GM19438 (cell line): Measurements from ENCODE around the gene NQO2.
"Not testable (repeated sequence)": the region's sequence is repeated elsewhere in the genome, so short reads cannot be mapped to it uniquely, and the experiment has no call there.

Experiments
- ATAC-seq: cut with Tn5 transposase; IDR thresholded peaks from one replicate; pipeline ENCODE4 v1.9.1; 2021; ENCODE audit warnings: low read depth; ENCODE audit not compliant: unreplicated experiment

NQO2 gene

DNA sequence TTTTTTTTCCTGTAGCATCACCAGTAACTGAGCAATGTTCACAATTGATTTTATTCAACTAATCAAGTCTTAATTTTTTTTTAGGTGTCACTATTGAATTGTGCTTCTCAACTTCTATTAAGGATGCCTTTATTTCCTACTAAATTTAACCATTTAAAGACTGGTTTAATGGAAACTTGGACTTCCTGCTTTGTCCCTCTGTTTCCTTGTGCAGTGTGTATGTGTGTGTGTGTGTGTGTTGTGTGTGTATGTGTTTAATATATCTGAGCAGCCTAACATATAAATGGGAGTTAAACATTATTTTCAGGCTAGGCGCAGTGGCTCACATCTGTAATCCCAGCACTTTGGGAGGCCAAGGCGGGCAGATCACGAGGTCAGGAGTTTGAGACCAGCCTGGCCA is 30.1 kb upstream of the NQO2 start:
- no peak for ATAC-seq

DNA sequence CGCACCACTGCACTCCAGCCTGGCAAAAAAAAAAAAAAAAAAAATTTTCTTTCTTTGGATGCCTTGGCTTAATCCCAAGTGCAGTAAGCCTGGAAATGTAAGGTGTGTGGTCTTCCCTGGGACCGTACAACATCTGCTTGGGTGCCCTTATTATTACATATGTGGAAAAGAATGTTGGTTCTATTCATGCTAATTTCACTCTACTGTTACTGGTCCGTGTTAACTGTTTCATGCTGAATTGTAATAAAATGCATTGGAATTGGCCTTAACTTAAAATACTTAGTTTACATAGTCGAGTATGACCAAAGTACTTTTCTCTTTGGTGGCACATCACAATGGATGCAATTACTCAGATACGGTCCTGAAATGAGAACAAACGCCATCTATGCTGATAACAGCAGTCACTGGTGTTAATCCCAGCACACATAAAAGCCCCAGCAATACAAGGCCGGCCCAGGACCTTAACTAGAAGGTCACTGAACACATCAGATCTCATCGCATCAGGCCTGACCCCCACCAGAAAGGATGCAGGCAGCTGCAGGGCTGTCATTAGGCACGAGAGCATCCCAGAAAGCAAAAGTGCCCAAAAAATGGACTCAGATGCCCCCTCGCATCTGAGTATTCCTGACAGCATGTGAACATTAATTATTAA is 29.5 kb upstream of the NQO2 start:
- no peak for ATAC-seq

DNA sequence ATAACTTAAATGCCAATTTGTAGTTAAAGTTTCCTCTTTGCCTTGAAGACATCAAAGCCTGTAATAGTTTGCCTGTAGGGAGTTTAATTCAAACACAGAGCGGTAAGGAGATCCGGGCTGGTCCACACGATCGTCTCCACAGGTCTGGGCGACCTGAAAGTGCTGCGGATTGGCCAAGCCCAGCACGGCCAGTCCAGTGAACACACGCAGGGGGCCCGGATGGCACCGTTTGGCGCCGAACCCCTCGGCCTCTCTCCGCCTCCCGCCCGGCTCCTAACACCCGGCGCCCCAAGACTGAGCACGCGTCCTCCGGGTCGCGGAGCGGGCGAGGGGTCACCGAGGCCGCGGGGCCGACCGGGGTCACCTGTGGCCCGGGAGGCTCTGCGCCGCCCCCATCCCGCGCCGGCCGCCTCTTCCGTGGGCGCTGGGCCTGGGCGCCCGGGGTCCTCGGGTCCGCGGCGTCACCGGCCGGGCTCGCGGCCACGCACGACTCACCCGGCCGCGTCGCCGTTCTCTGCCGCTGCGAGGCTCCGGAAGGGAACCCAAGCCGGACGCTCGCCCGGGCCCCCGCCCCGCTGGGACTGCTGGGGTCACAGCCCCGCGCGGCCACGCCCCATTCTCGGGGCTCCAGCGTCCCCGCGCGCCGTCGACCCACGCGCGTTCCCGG is 28.8 kb upstream of the NQO2 start:
- no peak for ATAC-seq

DNA sequence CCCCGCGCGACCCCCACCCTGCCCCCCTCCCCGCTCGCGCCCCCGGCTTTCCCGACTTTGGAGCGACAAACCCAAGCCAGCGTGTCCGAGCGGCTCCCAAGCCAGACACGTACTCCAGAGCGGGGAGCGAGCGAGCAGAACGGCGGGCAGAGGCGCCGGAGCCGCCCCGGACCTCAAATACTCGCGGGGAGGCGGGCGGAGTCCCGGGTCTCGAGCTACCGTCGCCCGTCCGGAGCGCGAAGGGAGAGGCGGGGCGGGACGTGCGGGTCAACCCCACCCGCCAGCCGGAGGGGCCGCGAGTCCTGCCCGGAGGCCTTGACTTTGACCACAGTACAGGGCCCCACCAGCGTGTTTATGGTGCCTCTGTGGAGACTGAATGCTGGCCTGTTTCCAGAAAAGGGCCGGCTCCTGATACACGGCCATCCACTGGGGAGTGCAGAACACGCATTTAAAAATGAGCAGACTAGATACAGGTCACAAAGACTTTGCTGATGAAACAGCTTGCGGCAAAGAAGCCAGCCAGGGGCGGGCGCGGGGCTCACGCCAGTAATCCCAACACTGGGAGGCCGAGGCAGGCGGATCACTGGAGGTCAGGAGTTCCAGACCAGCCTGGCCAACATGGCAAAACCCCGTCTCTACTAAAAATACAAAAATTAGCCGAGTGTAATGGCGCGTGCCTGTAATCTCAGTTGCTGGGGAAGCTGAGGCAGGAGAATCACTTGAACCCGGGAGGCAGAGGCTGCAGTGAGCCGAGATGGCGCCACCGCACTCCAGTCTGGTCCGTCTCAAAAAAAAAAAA is 28.1 kb upstream of the NQO2 start, which contains the start of gene SERPINB6:
SERPINB6 (minus strand) TSS at position 148 of the 799 bp plus-strand sequence. CDS start 12,235 bp downstream, outside the sequence.
- no peak for ATAC-seq

DNA sequence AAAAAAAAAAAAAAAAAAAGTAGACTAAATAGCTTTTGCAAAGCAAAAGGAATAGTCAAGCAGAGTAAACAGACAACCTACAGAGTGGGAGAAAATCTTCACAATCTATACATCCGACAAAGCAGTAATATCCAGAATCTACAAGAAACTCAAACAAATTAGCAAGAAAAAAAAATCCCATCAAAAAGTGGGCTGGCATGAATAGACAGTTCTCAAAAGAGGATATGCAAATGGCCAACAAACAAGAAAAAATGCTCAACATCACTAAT is 27.5 kb upstream of the NQO2 start:
- not testable (repeated sequence) for ATAC-seq

DNA sequence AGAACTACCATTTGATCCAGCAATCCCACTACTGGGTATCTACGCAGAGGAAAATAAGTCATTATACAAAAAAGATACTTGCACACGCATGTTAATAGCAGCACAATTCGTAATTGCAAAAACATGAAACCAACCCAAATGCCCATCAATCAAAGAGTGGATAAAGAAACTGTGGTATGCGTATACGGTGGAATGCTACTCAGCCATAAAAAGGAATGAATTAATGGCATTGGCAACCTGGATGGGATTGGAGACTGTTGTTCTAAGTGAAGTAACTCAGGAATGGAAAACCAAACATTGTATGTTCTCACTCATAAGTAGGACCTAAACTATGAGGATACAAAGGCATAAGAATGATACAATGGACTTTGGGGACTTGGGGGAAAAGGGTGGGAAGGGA is 27.0 kb upstream of the NQO2 start:
- not testable (repeated sequence) for ATAC-seq

DNA sequence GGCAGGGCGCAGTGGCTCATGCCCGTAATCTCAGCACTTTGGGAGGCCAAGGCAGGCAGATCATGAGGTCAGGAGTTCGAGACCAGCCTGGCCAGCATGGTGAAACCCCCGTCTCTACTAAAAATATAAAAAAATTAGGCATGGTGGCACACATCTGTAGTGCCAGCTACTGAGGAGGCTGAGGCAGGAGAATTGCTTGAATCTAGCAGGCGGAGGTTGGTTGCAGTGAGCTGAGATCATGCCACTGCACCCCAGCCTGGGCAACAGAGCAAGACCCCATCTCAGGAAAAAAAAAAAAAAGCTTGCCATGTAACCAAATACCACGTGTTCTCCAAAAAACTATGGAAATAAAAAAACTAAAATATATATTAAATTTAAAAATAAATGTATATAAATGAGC is 26.5 kb upstream of the NQO2 start:
- ATAC-seq, result not testable (repeated sequence)

DNA sequence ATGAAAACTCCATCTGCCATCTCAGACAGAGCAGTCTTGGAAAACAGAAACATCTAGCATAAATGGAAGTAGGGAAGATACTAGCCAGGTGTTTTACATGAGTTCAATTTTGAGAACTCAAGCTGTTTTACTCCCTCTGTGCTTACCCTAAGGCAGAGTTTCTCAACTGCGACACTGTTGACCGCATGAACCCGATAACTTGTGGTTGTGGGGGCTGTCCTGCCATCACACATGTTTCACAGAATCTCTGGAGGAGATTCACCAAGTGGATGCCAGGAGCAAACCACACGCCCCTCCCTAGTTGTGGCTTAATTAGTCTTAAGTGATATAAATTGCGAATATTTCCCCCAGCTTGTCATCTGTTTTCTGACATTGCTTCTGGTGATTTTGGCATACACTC is 26.0 kb upstream of the NQO2 start:
- ATAC-seq, result no peak

DNA sequence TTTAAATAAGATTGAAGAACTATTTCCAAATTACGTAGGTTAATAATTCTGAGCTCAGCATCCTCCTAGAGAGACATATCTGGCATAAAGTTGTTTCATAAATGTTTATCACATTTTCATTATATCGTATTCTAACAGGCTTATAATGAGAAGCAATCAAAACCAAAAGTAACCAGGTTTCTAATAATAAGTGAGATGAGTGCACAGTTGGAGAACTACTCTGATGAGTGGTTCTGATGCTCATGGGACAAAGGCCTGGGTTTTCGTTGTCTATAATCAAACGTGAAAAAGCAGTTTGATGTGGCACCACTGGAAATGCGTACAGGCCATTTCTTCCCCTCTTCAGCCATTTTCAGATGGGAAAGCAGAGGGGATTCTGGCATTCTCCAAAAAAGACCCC is 23.6 kb upstream of the NQO2 start:
- no peak for ATAC-seq

DNA sequence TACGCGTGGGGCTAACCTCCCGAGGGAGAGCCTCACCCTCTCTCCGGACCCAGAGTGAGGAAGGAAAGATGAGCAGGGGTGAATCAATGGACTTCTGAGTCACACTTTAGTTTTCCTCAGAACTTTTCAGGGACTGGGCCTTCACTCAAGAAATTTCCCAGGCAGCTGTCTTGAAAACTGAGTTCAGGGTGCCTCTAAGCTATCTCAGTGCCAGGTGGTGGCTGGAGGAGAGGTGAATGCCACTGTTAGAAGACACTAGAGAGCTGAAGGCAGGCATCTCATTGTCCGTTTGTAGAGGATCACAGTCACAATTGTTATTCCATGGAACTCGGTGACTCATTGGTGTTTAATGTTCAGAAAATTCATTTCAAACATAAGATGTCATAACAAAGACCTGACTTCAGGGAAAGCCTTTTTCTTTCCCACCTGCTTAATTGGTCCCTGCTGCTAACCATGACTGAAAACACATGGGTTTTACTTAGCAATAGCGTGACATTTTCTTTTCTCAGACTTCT is 23.1 kb upstream of the NQO2 start:
- no peak for ATAC-seq

DNA sequence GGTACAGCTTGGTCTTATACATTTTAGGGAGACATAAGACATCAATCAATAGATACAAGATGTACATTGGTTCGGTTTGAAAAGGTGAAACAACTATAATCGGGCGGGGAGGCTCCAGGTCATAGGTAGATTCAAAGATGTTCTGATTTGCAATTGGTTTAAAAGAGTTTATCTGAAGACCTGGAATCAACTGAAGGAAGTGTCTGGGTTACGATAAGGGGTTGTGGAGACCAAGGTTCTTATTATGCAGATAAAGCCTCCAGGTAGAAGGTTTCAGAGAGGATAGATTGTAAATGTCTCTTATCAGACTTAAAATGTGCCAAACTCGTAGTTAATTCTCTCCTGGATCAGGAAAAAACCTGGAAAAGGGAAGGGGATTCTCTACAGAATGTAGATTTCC is 22.4 kb upstream of the NQO2 start:
- ATAC-seq, result no peak

DNA sequence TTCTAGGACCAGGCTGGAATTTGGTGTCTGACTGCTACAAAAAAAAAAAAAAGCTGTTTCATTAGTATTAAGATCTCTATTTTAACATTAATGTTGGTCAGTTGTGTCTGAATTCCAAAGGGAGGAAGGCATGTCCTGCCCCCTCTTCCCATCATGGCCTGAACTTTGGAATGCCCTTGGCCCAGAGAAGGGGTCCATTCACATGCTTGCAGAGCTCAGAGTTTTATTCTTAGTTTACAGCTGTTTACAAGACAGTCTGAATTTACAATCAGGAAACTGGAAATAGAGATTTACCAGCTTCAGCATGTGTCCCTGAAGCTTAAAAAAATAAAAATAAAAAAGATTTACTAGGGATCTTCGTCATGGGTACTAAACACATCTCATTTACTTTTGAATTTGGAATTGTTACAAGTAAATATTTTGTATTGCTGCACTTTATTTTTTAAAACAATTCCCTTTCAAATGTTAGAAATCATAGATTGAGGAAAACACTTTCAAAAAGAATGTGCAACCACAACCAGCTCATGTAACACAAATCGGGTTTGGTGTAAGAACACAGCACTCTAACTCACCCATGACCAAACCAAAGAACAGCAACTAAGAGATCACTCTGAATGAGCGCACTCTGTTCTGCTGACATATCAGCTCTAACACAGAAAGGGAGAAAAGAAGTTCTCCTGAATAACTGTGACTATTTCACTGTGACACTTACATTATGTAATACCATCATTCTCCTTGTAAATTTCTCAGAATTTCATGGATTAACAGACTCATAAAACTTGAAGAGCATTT is 21.7 kb upstream of the NQO2 start:
- no peak for ATAC-seq

DNA sequence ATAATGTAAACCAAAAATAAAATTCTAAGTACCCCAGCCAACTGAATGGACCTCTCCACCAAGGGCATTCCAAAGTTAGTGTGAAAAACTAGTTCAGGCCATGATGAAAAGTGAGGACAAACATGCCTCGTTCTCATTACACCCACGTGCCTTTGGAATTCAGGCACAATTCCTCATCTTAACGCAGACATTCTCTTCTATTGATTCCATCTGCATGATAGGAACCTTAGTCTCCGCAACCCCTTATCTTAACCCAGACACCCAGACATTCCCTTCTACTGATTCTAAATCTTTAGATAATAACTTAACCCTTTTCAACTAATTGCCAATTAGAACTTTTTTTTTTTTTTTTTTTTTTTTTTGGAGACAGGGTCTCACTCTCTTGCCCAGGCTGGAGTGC is 20.8 kb upstream of the NQO2 start:
- ATAC-seq, result no peak

DNA sequence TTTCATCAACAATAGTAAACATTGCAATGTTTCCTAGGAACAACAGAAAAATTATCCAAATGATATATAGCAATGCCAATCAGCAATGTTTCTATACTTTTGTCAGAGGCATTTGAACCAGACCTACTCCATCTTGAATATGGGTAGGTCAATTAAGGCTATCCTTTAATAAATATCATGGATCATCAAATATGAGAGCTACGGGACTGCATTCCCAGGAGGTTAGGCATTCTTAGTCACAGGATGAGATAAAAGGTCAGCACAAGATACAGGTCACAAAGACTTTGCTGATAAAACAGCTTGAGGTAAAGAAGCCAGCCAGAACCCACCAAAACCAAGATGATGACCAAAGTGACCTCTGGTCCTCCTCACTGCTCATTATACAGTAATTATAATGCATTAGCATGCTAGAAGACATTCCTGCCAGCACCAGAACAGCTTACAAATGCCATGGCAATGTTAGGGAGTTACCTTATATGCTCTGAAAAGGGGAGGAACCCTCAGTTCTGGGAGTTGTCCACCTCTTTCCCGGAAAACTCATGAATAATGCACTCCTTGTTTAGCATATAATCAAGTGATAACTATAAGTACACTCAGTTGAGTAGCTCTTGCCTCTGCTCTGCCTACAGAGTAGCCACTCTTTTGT is 19.8 kb upstream of the NQO2 start:
- no peak for ATAC-seq

DNA sequence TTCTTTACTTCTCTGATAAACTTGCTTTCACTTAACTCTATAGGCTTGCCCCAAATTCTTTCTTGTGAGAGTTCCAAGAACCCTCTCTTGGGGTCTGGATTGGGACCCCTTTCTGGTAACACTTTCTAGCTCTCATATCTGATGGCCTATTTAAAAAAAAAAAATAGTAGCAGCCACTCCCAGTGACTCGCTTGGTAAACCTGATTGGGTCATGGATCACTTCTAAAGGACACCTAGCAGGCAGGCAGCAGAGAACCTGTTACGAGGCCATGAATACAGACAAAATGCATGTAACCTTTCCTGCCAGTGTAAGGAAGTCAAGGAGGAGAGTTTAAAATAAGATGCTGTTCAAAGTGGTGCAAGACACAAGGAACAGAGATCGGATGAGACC is 19.2 kb upstream of the NQO2 start:
- ATAC-seq, result no peak

DNA sequence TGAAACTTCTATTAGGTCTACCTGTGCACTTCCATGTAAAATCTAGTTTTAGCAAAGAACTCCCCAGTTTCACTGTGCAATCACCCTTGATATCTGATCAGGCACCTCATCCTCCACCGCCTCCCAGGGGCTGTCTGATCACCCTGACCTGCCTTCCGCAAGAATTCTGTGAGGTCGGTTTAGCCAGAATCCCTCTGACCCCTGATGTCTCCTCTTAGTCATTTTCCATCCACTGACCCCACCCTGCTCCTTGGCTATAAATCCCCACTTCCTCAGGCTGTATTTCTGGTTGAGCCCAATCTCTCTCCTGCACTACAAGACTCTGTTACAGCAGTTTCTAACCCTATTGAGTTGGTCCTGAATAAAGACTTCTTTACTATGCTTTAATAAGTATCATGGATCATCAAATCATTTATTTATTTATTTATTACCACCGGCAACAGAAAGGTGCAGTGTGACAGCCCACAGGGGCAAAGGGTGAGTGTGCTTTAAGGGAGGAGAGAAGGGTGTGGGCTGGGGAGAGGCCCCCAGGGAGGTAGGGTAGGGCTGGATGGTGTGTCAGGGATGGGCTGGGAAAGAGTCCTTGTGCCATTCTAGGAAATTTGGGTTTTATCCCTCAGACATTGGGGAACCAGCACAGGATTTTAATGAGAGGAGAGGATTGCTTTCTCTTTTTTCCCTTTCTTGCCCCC is 17.1 kb upstream of the NQO2 start:
- ATAC-seq, result no peak

DNA sequence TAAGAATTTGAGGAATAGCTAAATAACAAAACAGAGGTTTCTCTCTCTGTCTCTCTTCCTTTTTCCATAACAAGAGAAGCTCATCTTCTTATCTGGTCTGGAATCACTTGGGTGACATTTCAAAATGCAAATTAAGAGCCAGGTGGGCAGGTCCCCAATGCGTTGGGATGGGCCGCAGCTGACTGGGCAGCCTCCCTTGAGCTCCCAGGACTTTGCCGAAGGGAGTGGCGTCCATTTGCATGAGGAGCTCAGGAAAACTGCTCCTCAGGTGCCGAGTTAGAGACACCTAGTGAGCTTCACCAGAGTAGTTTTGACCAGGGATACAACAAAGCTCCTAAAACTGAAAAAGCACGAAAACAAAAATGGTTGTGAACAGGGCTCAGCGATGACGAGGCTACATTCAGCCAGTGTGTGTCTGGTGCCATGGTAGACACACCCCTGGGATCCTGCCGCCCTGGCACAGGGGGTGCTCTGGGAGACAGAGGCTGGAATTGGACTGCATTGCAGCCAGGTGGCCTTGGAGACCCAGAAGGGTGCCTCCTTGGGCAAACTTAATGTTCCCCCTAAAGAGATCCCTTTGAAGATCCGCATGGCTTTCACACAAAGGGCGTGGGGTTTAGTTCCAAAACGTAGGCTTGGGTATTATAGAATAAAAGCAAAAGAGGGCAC is 14.8 kb upstream of the NQO2 start:
- no peak for ATAC-seq

DNA sequence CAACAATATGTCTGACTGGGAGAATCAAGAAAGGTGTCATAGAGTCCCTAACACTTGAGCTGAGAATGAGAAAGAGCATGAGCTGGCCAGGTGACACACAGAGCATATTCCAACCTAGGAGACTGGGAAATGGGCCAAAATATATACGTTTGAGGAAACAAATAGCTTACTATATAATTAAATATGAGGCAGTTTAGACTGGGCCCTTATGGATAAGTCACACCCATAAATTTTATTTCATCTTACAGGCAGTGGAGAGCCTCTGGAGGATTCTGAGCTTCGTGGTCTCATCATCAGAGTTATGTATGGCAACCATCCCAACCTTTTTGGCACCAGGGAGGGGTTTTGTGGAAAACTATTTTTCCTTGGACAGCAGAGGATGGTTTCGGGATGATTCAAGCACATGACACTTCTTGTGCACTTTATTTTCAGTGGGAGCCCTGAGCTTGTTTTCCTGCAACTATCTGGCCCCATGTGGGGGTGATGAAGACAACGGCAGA is 12.9 kb upstream of the NQO2 start:
- ATAC-seq, result no peak

DNA sequence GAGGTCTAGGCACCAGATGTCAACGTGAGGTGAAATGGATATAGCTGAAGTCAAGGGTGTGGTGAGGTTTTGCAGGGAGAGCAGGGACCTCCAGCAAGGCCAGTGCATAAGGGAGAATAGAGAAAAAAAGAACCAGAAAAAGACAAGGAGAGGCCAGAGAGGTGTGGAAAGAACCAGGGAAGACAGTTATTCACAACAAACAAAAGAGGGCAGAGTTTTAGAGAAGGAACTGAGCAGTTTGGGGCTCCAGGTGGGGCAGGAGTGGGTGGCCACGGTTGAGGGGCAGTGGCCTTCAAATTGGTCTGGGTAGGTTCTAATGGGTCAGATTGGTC is 11.6 kb upstream of the NQO2 start:
- no peak for ATAC-seq
